Fibroblast of peridontal ligament (primary cell): ENCODE measurements around the gene MATN3.
"Not testable (repeated sequence)": the region's sequence is repeated elsewhere in the genome, so short reads cannot be mapped to it uniquely, and the experiment has no call there.

ENCODE experiments used
- DNase-seq: peaks from one replicate; pipeline ENCODE4 v3.0.0-alpha.2; 2010; ENCODE audit errors: extremely low read depth

Gene MATN3, protein sequence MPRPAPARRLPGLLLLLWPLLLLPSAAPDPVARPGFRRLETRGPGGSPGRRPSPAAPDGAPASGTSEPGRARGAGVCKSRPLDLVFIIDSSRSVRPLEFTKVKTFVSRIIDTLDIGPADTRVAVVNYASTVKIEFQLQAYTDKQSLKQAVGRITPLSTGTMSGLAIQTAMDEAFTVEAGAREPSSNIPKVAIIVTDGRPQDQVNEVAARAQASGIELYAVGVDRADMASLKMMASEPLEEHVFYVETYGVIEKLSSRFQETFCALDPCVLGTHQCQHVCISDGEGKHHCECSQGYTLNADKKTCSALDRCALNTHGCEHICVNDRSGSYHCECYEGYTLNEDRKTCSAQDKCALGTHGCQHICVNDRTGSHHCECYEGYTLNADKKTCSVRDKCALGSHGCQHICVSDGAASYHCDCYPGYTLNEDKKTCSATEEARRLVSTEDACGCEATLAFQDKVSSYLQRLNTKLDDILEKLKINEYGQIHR

DNA sequence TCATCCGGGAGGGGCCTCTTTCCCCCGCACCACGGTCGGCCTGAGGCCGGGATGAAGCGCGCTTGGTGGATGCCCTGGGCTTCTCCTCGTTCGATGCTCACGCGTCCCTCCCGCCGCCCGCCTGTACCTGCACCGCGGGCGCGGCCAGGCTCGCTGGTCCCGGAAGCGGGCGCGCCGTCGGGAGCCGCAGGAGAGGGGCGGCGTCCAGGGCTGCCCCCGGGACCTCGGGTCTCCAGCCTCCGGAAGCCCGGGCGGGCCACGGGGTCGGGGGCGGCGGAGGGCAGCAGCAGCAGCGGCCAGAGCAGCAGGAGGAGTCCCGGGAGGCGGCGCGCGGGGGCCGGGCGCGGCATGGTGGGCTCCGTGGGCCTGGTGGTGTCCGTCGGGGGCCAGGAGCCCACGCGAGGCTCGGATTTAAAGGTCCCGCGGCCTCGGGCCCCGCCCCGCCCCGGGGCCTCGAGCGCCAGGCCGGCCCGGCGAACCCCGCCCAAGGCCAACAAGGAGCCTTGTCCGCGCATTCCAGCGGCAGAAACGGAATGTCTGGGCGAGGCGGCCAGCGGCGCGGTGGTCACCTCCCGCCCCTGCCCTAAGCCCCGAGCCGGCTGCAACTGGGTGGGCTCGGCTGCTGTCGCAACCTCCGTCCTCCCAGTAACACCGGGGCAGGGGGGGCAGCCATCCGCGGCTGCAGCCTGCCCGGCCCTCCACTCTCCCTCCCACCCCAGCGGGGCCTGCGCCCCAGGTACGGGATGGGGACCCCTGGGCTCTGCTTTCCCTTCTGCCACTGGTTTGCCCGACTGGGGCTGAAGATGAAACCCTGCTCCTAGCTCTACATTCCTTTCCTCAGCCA is at the start of gene MATN3:
Gene MATN3 (minus strand): TSS at position 387 of the 844 bp plus-strand sequence. CDS start 37 bp downstream, at position 350.
- DNase-seq = peak; percentile 6

DNA sequence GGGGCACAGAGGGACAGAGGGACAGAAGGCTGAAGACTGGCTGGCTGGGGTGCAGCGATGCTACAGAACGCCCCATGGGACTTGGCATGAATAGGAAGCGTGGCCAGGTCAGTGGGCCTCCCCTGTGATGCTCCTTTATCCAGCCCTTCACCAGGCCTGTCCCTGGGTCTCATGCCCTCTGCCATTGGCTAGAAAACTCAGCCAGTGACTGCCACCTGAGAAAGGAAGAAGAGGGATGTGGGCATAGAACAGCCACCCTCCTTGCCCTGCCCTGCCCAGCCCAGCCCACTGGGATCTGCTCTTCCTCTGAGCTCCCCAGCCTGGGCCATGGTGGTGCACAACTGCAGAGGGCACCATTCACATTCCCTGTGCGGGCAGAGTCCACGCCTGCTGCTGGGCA is 49.5 kb upstream of the MATN3 start:
- DNase-seq = no peak

- peak; percentile 92 for DNase-seq
Observed at GRCh38 chr2:20061476-20061875, 49.0 kb upstream of the MATN3 start.

DNA sequence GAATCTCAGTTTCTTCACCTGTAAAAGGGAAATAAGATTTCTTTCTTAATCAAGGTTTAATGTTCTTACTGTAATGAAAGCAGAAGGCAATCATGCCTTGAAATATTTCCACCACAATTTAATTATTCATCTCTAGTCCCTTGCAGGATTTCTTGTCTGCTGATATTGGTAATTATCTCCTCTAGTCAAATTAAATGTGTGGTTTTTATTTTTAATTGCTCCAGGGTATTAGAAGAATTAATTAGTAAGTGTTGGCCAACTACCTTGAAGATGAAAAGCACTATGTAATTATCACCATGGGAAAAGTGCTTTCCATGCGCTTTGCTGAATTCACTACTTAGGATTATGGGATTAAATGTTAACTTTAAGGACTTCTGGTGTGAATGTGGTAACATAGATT is 47.6 kb upstream of the MATN3 start:
- DNase-seq = no peak

DNA sequence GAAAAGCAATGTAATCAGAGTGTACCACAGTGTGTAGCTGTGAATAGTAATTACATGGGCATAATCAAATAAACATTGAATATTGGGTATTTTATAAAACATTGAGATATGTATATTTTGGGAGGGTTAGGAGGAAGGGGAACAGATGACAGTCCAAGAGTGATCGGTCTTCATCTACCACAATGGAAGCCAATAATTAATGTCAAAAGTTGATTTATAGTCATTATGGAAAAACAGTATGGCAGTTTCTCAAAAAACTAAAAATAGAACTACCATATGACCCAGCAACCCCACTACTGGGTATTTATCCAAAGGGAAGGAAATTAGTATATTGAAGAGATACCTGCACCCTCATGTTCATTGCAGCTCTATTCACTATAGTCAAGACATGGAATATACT is 44.8 kb upstream of the MATN3 start:
- no peak for DNase-seq

GRCh38 chr2:20054931-20055330 is 42.5 kb upstream of the MATN3 start:
- DNase-seq = no peak

DNA sequence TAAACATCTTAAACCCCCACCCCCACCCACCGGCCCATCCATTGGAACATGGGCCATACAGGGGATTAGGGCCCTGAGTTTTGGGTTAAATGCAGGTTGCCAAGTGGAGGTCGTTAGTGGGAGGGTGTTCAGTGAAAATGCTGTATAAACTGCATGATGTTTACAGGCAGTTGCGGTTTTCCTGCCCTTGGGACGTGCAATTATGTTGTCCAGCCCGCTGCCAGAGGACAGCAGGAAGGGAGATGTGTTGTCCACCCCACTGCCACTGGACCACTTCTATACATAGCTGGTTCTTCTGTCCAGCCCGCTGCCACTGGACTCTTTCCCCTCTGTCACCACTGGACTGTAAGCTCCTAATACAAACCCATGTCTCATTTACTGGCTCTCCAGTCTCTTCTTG is 41.7 kb upstream of the MATN3 start:
- DNase-seq = no peak

DNA sequence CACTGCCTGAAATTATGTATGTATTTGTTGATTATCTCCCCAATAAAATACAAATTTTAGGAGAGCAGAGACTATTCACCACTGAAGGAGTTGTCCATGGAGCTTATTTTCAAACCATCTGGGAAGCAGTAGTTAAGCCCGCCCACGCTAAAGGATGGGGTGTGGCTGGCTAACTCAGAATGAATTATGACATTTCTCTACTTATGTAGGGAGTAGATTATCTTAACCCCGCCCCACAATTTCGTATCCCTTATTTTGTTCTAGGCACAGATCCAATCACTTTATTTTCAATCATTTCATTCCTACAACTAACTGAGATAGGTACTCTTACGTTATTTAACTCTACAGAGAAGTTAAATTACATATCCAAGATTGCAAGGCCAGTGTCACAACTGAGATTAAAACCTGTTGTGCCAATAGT is 40.4 kb upstream of the MATN3 start:
- DNase-seq = peak; percentile 90

- DNase-seq = no peak
Observed at GRCh38 chr2:20052229-20052851, 39.9 kb upstream of the MATN3 start.

GRCh38 chr2:20051532-20052228 is 39.2 kb upstream of the MATN3 start, which contains the start of gene LAPTM4A:
LAPTM4A (minus strand) TSS chr2:20051628; CDS start chr2:20051520, 108 bp downstream.
- peak; percentile 100 for DNase-seq

DNA sequence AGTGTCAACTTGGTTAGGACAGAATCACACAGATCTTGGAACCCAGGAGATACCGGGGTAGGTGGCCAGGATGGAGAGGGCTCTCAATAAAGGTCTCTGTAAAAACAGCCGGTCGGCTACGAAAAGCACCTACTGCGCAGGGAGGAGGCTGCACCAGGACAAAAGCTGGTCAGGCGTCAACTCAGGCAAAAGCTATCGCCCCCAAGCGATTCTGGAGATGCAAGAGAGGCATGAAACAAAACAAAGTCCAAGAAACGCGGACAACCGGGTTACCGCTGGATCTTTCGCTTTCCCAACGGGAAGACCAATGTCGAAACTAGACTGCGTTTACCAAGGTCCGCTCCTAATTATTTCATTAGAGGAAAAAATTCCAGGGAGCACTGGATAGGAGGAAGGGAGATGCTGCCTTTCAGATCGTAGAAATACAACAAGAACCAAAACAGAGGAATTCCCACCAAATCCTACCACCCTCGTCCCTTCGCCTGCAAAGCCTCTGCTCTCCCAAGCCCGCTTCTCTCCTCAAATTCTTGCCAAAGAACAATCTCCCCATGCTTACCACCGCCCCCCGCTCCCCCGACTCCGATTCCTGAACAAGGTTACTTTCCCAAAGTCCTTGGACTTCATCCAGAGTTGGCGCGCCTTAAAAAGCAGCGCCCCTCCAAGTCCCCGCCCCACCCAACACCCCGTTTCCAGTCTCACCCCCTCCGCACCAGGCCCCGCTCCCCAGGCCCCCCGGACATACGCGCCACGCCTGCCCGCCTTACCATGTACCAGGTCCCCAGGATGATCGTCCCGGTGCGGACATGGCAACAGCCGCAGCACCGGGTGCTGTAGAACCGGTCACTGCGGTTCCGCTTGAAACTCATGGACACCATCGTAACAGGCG is 38.4 kb upstream of the MATN3 start:
- peak; percentile 81 for DNase-seq

GRCh38 chr2:20050104-20050645 is 37.7 kb upstream of the MATN3 start:
- DNase-seq = peak; percentile 91

DNA sequence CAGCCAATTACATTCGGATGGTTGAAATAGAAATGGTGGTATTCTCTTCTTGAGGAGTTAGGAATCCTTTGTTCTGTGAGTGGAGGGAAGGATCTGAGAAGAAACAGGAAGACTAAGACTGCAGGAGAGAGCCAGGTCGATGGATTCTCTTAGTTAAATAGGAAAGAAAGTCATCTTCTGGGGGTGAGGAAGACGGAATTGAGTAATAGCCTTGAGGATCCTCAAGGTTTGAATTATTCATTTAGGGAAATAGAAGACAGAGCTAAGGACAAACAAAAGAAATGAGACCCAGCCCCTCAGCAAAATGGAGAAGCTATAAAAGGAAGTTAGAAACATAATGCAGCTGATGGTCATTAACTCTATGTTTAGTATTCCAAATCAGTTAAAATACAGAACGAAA is 37.2 kb upstream of the MATN3 start:
- peak; percentile 61 for DNase-seq

GRCh38 chr2:20048488-20049448 is 36.3 kb upstream of the MATN3 start:
- DNase-seq = peak; percentile 52

- DNase-seq = not testable (repeated sequence)
Observed at GRCh38 chr2:20045712-20046292, 33.3 kb upstream of the MATN3 start.

GRCh38 chr2:20044778-20045177 is 32.3 kb upstream of the MATN3 start:
- DNase-seq = no peak

DNA sequence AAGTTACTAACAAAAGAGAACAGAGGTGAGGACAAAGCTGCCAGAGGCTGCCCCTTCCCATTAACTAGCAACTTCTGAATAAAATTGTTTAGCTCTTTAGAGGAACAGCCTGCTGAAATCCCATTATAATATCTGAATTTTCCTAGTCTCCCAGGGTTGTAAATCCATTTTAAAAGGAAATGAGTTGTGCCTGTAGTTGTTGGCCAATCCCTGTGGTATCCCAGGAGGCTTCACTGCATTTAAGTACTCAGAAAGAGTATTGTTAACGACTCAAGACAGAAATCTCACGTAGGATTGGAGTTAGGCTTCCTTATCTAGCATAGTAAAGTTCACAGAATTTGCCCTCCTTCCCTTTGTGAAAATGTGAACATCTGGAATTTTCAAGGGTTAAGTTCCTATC is 30.1 kb upstream of the MATN3 start:
- DNase-seq = peak; percentile 44

- DNase-seq = peak; percentile 36
Observed at GRCh38 chr2:20040489-20041172, 28.2 kb upstream of the MATN3 start.
